Measurements from ENCODE around the gene CMC4. TPM values are rescaled to one million over a fixed set of nuclear protein-coding genes. Genes with fewer than 3 reads are reported as not detected.

CMC4 gene
- total RNA-seq, 2 donors from 2014 or later, result 4.3 to 6.9 TPM

Other genes with a start within 250 kb of the CMC4 start
- not detected for gene SMIM9, start 236.5 kb downstream of the CMC4 start, total RNA-seq
- 10 to 100 TPM; 18.0 to 19.0 TPM for gene F8A1, start 184.8 kb downstream of the CMC4 start, total RNA-seq
- gene F8, start 48.4 kb downstream of the CMC4 start, total RNA-seq, result 1 to 10 TPM; 2.2 to 5.6 TPM
- gene FUNDC2, start 44.3 kb downstream of the CMC4 start, total RNA-seq, result 10 to 100 TPM; 40.7 to 53.0 TPM
- gene MTCP1, start within 50 bp of the CMC4 start, total RNA-seq, result 10 to 100 TPM; 12.2 to 18.0 TPM
- gene BRCC3, start 372 bp upstream of the CMC4 start, total RNA-seq, result 10 to 100 TPM; 11.1 to 12.4 TPM
- 10 to 100 TPM; 18.9 to 21.0 TPM for gene VBP1, start 145.3 kb upstream of the CMC4 start, total RNA-seq
- 1 to 10 TPM; 6.5 to 7.1 TPM for gene RAB39B, start 193.4 kb upstream of the CMC4 start, total RNA-seq